Measurements from ENCODE around the gene SOWAHC.

DNA sequence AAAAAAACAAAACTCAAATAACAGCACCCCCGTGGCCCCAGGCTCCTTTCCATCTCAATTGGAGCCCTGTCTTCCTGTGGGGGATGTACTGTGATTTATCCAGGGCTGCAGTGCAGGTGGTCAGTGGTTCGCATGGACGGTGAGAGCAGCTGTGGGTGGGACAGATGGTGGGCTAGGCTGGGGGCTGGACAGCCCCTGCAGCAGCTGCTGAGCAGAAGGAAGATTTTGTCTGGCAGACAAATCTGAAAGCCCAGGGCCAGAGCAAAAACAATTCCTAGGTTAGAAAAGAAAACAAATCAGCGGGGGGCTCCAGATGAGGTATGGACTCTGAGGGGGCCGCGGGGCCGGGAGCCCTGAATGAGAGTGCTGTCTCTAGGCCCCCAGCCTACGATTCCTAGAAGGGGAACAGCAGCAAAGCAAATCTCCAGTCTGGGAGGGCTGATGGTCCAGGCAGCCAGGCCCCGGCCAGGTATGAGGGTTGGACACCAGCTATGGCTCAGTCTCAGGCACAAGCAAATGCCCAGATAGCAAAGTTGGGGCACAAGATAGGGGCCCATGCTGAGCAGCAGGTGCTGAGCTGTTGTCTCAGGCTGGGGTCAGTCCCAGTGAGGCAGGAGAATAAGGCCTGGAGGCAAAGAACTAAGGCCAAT, 45.4 kb downstream of the SOWAHC start:
- TF ChIP-seq, protein P1, sequence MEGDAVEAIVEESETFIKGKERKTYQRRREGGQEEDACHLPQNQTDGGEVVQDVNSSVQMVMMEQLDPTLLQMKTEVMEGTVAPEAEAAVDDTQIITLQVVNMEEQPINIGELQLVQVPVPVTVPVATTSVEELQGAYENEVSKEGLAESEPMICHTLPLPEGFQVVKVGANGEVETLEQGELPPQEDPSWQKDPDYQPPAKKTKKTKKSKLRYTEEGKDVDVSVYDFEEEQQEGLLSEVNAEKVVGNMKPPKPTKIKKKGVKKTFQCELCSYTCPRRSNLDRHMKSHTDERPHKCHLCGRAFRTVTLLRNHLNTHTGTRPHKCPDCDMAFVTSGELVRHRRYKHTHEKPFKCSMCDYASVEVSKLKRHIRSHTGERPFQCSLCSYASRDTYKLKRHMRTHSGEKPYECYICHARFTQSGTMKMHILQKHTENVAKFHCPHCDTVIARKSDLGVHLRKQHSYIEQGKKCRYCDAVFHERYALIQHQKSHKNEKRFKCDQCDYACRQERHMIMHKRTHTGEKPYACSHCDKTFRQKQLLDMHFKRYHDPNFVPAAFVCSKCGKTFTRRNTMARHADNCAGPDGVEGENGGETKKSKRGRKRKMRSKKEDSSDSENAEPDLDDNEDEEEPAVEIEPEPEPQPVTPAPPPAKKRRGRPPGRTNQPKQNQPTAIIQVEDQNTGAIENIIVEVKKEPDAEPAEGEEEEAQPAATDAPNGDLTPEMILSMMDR (IDR thresholded peaks at IDR 0.05) = no peak
- TF ChIP-seq POLR2A (IDR thresholded peaks at IDR 0.05) = no peak

Measured in Peyer's patch (tissue), 4 donors.